ENCODE measurements around the gene WAPL.

WAPL gene

GRCh38 chr10:86388119-86388704, 133.4 kb downstream of the WAPL start:
- DNase-seq = no peak

GRCh38 chr10:86387178-86387794, 134.3 kb downstream of the WAPL start:
- DNase-seq = no peak

GRCh38 chr10:86385806-86386205, 135.8 kb downstream of the WAPL start:
- DNase-seq = no peak
